B cell (primary cell): ENCODE data around the gene LRRC4C. TPM values are rescaled to one million over a fixed set of nuclear protein-coding genes. Genes with fewer than 3 reads are reported as not detected.

Source experiments
- ATAC-seq: fragments of 200-7000 bp; cut with Tn5 transposase; one replicate; pipeline ENCODE4 v1.10.0; 2021; ENCODE audit warnings: low read depth, mild to moderate bottlenecking, moderate number of reproducible peaks, moderate library complexity
- CTCF ChIA-PET: fragments of 350-600 bp; sonication (Branson Sonifier 250); formaldehyde crosslinking; loops from one replicate; lab custom pipeline; 2021; ENCODE audit warnings: antibody characterized with exemption, inconsistent platforms; lab: Charles Lee
- POLR2A ChIA-PET: fragments of 350-600 bp; sonication (Branson Sonifier 250); formaldehyde crosslinking; loops from one replicate; lab custom pipeline; 2021; ENCODE audit warnings: antibody characterized with exemption; lab: Charles Lee
- DNase-seq: peaks from one replicate; pipeline ENCODE4 v3.0.0; 2013
- H2AFZ ChIP-seq: 2 replicates; pipeline ENCODE4 v1.6.1; 2012; ENCODE audit warnings: mild to moderate bottlenecking, low read depth, low read length; ENCODE audit not compliant: insufficient read depth, poor library complexity, severe bottlenecking
- H3K27ac ChIP-seq, 2 donors: 1 replicate in 1 of 2; 2 replicates in 1 of 2; pipeline ENCODE4 v1.5.1; 2012 to 2013; ENCODE audit warnings: low read length in 2 of 2, mild to moderate bottlenecking in 2 of 2, moderate library complexity in 1 of 2
- H3K27me3 ChIP-seq, 4 experiments: fragments of 200-600 bp in 1 of 4; sonication (generic) in 1 of 4; replicated peaks in 1 of 4; 1 replicate in 2 of 4; 2 replicates in 2 of 4; pipeline versions ENCODE4 v1.6.1 to v1.7.0; 2013 to 2016; ENCODE audit warnings: low read length in 3 of 4, mild to moderate bottlenecking in 2 of 4, mixed read lengths in 1 of 4, moderate library complexity in 1 of 4; ENCODE audit not compliant: insufficient read depth in 4 of 4, control insufficient read depth in 3 of 4; ENCODE audit errors: control extremely low read depth in 1 of 4
- H3K36me3 ChIP-seq, 2 experiments: replicated peaks in 1 of 2; 1 replicate in 1 of 2; 2 replicates in 1 of 2; pipeline versions ENCODE4 v1.6.1 to v1.7.1; 2013; ENCODE audit warnings: low read length in 1 of 2; ENCODE audit not compliant: insufficient read depth in 2 of 2, control insufficient read depth in 1 of 2; ENCODE audit errors: control extremely low read depth in 1 of 2, extremely low read depth in 1 of 2
- H3K4me1 ChIP-seq, 2 donors: fragments of 200-600 bp in 1 of 2; sonication (generic) in 1 of 2; 1 replicate in 1 of 2; 2 replicates in 1 of 2; pipeline versions ENCODE4 v1.5.1 to v1.6.1; 2013 to 2017; ENCODE audit warnings: low read length in 2 of 2; ENCODE audit not compliant: control insufficient read depth in 2 of 2, insufficient read depth in 2 of 2
- H3K4me2 ChIP-seq: replicated peaks from 2 replicates; pipeline ENCODE3; 2012; ENCODE audit warnings: mild to moderate bottlenecking, low read depth, low read length; ENCODE audit not compliant: poor library complexity, severe bottlenecking
- H3K4me3 ChIP-seq, 5 experiments: fragments of 200-600 bp in 1 of 5; sonication (generic) in 1 of 5; 1 replicate in 3 of 5; 2 replicates in 2 of 5; pipeline versions ENCODE4 v1.5.1 to v1.7.0; 2011 to 2016; ENCODE audit warnings: low read length in 4 of 5, mild to moderate bottlenecking in 4 of 5, low read depth in 2 of 5, control low read depth in 1 of 5, moderate library complexity in 1 of 5; ENCODE audit not compliant: insufficient read depth in 1 of 5; ENCODE audit errors: control extremely low read depth in 1 of 5, extremely low read depth in 1 of 5
- H3K79me2 ChIP-seq: fragments of 200-600 bp; sonication (generic); one replicate; pipeline ENCODE4 v1.6.0; 2016; ENCODE audit warnings: low read length; ENCODE audit not compliant: control insufficient read depth, insufficient read depth
- H3K9ac ChIP-seq: fragments of 200-600 bp; sonication (generic); 2 replicates; pipeline ENCODE4 v1.6.1; 2017; ENCODE audit warnings: mild to moderate bottlenecking, low read length, moderate library complexity
- H3K9me3 ChIP-seq, 3 donors: one replicate each; pipeline versions ENCODE4 v1.6.1 to v1.7.1; 2013; ENCODE audit warnings: low read length in 2 of 3; ENCODE audit not compliant: control insufficient read depth in 2 of 3, insufficient read depth in 1 of 3; ENCODE audit errors: control extremely low read depth in 1 of 3
- H4K20me1 ChIP-seq: 2 replicates; pipeline ENCODE4 v1.6.0; 2012; ENCODE audit warnings: mild to moderate bottlenecking, low read length; ENCODE audit not compliant: insufficient read depth, control insufficient read depth, poor library complexity, severe bottlenecking
- H3K27ac Mint-ChIP-seq: one replicate; pipeline ENCODE4 v1.8.0; 2021; ENCODE audit warnings: mixed read lengths
- H3K27me3 Mint-ChIP-seq: one replicate; pipeline ENCODE4 v1.8.0; 2021; ENCODE audit warnings: mixed read lengths
- H3K4me1 Mint-ChIP-seq: one replicate; pipeline ENCODE4 v1.8.0; 2021; ENCODE audit warnings: mixed read lengths
- H3K4me3 Mint-ChIP-seq: one replicate; pipeline ENCODE4 v1.8.0; 2021; ENCODE audit warnings: mixed read lengths
- H3K9me3 Mint-ChIP-seq: one replicate; pipeline ENCODE4 v1.8.0; 2022; ENCODE audit warnings: mixed read lengths; ENCODE audit not compliant: insufficient read depth
- EZH2 ChIP-seq: IDR thresholded peaks from 2 replicates; pipeline ENCODE4 v1.6.1; 2012; ENCODE audit warnings: borderline replicate concordance, low read depth, mild to moderate bottlenecking, moderate library complexity, low read length; ENCODE audit not compliant: insufficient read depth, poor library complexity, severe bottlenecking
- WGBS: methylation state at CpG from one replicate; pipeline ENCODE4 v1.1.5; 2013; ENCODE audit warnings: missing lambda C conversion rate; ENCODE audit not compliant: insufficient coverage; 5-methylcytosine and 5-hydroxymethylcytosine counted together
- intact Hi-C: fragments of 100-400 bp; cut with micrococcal nuclease; formaldehyde crosslinking; loops from one replicate; pipeline ENCODE4 v1.10.0; 2022
- polyA plus RNA-seq: library from polyadenylated mRNA; depleted of rRNA; stranded (reverse); fragments of >200 nt; gene quantifications from 2 replicates; pipeline ENCODE4 v1.2.3, GENCODE V29; 2012
- total RNA-seq, 2 donors: library from RNA; stranded (reverse); fragments of 120-200 nt in 1 of 2; gene quantifications; 1 replicate in 1 of 2; 2 replicates in 1 of 2; pipeline versions ENCODE4 v1.2.3 to v1.2.4, GENCODE V29; 2013 to 2022
- TF ChIP-seq, protein P1 (sequence below): fragments of 200-600 bp; IDR thresholded peaks from one replicate; pipeline ENCODE4 v1.8.0; 2022; ENCODE audit warnings: antibody characterized with exemption, mild to moderate bottlenecking

LRRC4C gene
- total and polyA plus RNA-seq, 2 donors (not counting 1 experiment from before 2014, with no cell fraction given) = 0.57 TPM; not detected in 1

DNA sequence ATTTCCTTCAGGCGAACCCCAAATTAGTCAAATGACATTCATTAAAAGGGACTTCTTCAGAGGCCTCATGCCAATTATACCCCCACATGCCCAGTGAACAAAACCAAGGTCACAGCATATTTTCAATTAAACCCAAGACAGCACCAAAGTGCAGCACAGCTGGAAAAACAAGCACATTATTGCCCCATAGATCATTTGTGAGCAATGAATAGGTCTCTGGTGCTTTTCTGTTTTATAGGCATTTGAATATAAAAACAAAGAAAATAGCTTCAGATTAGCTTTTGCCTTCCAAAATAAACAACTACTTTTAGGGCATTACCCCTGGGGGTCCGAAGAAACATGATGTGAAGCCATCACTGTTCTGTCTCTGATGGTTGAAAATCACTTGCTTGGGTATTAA, 1319.9 kb downstream of the LRRC4C start:
- no peaks in the 10 kb centered on the region for H3K27me3 ChIP-seq
- ChIA-PET CTCF (no interaction called here), POLR2A (no interaction called here)
- no peak overlapping the region for H3K27ac ChIP-seq
- no peak overlapping the region for H3K9ac ChIP-seq
- DNase-seq = no peak
- no peak overlapping the region for H3K27ac Mint-ChIP-seq
- H3K4me2 ChIP-seq = no peak overlapping the region
- WGBS = 100% methylated on average over 1 of the region's 2 CpGs
- H4K20me1 ChIP-seq = no peaks in the 10 kb centered on the region
- intact Hi-C loops = no loop called here
- no peak for ATAC-seq
- no peaks in the 10 kb centered on the region for H3K36me3 ChIP-seq
- no peaks in the 10 kb centered on the region for H3K27me3 Mint-ChIP-seq
- no peaks in the 10 kb centered on the region for H3K4me1 ChIP-seq
- H3K79me2 ChIP-seq = no peaks in the 10 kb centered on the region
- peaks cover 2% of the 10 kb centered on the region for H3K9me3 Mint-ChIP-seq
- no peak overlapping the region for H3K4me3 ChIP-seq
- H2AFZ ChIP-seq = no peak overlapping the region
- no peak for TF ChIP-seq EZH2
- TF ChIP-seq, protein P1, sequence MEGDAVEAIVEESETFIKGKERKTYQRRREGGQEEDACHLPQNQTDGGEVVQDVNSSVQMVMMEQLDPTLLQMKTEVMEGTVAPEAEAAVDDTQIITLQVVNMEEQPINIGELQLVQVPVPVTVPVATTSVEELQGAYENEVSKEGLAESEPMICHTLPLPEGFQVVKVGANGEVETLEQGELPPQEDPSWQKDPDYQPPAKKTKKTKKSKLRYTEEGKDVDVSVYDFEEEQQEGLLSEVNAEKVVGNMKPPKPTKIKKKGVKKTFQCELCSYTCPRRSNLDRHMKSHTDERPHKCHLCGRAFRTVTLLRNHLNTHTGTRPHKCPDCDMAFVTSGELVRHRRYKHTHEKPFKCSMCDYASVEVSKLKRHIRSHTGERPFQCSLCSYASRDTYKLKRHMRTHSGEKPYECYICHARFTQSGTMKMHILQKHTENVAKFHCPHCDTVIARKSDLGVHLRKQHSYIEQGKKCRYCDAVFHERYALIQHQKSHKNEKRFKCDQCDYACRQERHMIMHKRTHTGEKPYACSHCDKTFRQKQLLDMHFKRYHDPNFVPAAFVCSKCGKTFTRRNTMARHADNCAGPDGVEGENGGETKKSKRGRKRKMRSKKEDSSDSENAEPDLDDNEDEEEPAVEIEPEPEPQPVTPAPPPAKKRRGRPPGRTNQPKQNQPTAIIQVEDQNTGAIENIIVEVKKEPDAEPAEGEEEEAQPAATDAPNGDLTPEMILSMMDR = no peak
- no peaks in the 10 kb centered on the region for H3K4me1 Mint-ChIP-seq
- no peak overlapping the region for H3K4me3 Mint-ChIP-seq
- H3K9me3 ChIP-seq = no peaks in the 10 kb centered on the region

DNA sequence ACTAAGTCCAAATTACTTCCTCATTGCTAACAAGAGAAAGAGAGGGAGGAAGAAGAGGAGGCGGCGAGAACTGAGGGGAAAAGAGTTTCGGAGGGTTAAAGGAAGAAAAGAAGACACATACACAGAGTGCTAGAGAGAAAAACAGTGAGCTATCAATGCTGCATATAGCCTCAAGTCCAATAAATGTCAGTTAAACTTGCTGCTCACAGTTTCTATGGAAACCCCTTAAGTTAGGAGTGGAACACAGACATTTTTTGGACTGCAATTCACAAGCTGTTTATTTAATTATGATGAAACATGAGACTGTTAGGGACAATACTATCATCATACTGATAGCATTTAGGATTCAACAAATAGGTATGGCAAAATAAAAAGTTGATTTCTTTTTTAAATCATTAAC, 1320.4 kb downstream of the LRRC4C start:
- no peak for ATAC-seq
- intact Hi-C loops = no loop called here

More for the DNA sequence above, 1320.4 kb downstream of the LRRC4C start:
- peaks cover 2% of the 10 kb centered on the region for H3K9me3 Mint-ChIP-seq
- no peak overlapping the region for H3K27ac Mint-ChIP-seq
- H3K9me3 ChIP-seq = no peaks in the 10 kb centered on the region
- no peak overlapping the region for H3K4me3 ChIP-seq
- H3K79me2 ChIP-seq = no peaks in the 10 kb centered on the region
- H3K4me2 ChIP-seq = no peak overlapping the region
- no peaks in the 10 kb centered on the region for H3K4me1 ChIP-seq
- no peak overlapping the region for H3K4me3 Mint-ChIP-seq
- H3K36me3 ChIP-seq = no peaks in the 10 kb centered on the region
- CTCF ChIA-PET = no interaction called here
- POLR2A ChIA-PET = no interaction called here
- no peaks in the 10 kb centered on the region for H3K4me1 Mint-ChIP-seq
- TF ChIP-seq, protein P1 = no peak
- TF ChIP-seq EZH2 = no peak
- no peak overlapping the region for H3K27ac ChIP-seq
- H3K27me3 ChIP-seq = no peaks in the 10 kb centered on the region
- no peak for DNase-seq
- no peaks in the 10 kb centered on the region for H3K27me3 Mint-ChIP-seq
- no peak overlapping the region for H3K9ac ChIP-seq
- H2AFZ ChIP-seq = no peak overlapping the region
- H4K20me1 ChIP-seq = no peaks in the 10 kb centered on the region
- no CpG with 5 or more reads among the region's 3 CpGs for WGBS
